NT2/D1 (cell line): ENCODE data around the gene CYP3A5.
"Not testable (repeated sequence)": the region's sequence is repeated elsewhere in the genome, so short reads cannot be mapped to it uniquely, and the experiment has no call there.

ENCODE experiments used
- SUZ12 ChIP-seq: IDR thresholded peaks from 2 replicates; pipeline ENCODE4 v1.6.1; 2011; ENCODE audit not compliant: insufficient read length, insufficient read depth; ENCODE audit errors: extremely low read depth
- YY1 ChIP-seq: IDR thresholded peaks from 2 replicates; pipeline ENCODE4 v1.6.1; 2011; ENCODE audit not compliant: insufficient read length, insufficient read depth
- ZNF274 ChIP-seq: IDR thresholded peaks from 2 replicates; pipeline ENCODE4 v1.6.1; 2011; ENCODE audit warnings: mild to moderate bottlenecking, low read depth, low read length

- not testable (repeated sequence) for TF ChIP-seq YY1, SUZ12, ZNF274
Measured at GRCh38 chr7:99691658-99692057, 11.9 kb upstream of the CYP3A5 start.
